ENCODE data around the gene TPK1. TPM values are rescaled to one million over a fixed set of nuclear protein-coding genes. Genes with fewer than 3 reads are reported as not detected.

The TPK1 gene
- total and polyA plus RNA-seq, 2 of the 13 experiments (the other 11 are each of a cell fraction or from before 2014, with no cell fraction given): 1.0 to 1.2 TPM

DNA sequence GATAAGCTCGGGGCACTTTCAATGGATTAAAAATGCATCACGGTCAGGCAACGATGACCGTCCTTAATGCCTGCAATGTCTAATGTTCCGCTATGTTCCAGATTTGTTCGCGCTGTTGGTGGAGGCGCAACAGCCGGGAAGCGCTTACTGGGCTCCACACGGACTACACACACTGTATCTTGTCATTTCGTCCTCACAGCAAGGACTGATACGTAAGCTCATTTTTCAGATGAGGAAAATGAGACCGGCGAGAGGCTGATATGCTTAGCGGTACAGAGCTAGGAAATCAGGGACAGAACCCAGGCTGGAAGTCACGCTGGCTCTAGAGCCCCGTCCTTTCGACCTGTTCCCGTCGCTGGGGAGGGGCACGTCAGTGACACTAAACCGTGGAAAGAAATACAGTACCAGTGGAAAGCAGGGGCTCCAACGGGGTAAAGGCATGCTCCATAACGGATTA, 670 bp downstream of the TPK1 start:
- 42% methylated on average over 20 of the region's 25 CpGs for WGBS (ENCODE audit: low lambda C conversion rate)
- ATAC-seq: peak; percentile 68
- no peaks in the 10 kb centered on the region; a peak in 1 of 5 replicates for H3K27me3 ChIP-seq (ENCODE audit: control insufficient read depth in 1 of 2, insufficient read depth in 2 of 2, low read length in 2 of 2)
- no peaks in the 10 kb centered on the region for H3K9me3 ChIP-seq (ENCODE audit: low read length)
- peak; percentile 1 for DNase-seq (ENCODE audit: low spot score)
- peak overlapping the region; percentile 65 to 76 (median 73) for H3K4me3 ChIP-seq (replicated peaks in 1 of 3; ENCODE audit: insufficient read depth in 1 of 3, low read depth in 2 of 3, low read length in 3 of 3)
- TSS peak; percentile 73 for BruUV-seq (replicated peaks)
- H3K79me2 ChIP-seq (ENCODE audit: insufficient read depth, low read length): no peaks in the 10 kb centered on the region
- ChIA-PET POLR2A (no interaction called here), CTCF (ENCODE audit: low intra/inter-chr PET ratio, low total read pairs) (no interaction called here)
- peak overlapping the region; percentile 94 for H2AFZ ChIP-seq (ENCODE audit: low read length)
- H3K9ac ChIP-seq (ENCODE audit: insufficient read depth, low read depth, low read length): peak overlapping the region; percentile 36
- no peak overlapping the region for H3K27ac ChIP-seq (ENCODE audit: extremely low read length, insufficient read depth, low read length)
- no peaks in the 10 kb centered on the region for H3K36me3 ChIP-seq (replicated peaks in 1 of 2; ENCODE audit: control insufficient read depth in 1 of 2, insufficient read depth in 2 of 2, low read length in 2 of 2)
- no peak for FAIRE-seq
- H3K4me1 ChIP-seq (ENCODE audit: insufficient read depth, low read length): peaks cover 10% of the 10 kb centered on the region; the same call in 1 of the 2 replicates
- H4K20me1 ChIP-seq (ENCODE audit: insufficient read depth, low read length): no peaks in the 10 kb centered on the region
- H3K4me2 ChIP-seq (ENCODE audit: low read depth, low read length): peak overlapping the region; percentile 99
- intact Hi-C loops (cut with micrococcal nuclease; ENCODE audit: unreplicated experiment): no loop called here
- in situ Hi-C loops (cut with HindIII; ENCODE audit: extremely low pct_ligation_motif_present, low pct_unique_long_range_greater_than_20kb): no loop called here
- TF ChIP-seq ZNF367 (CRISPR knock-in tag; IDR thresholded peaks at IDR 0.05; ENCODE audit: borderline replicate concordance) (no peak), ZNF737 (CRISPR knock-in tag; IDR thresholded peaks at IDR 0.05; ENCODE audit: borderline replicate concordance) (0 out of 2 replicates have a peak, but pooled peaks have one; percentile 23), KAT8 (CRISPR knock-in tag; IDR thresholded peaks at IDR 0.05) (no peak), ZNF383 (CRISPR knock-in tag; IDR thresholded peaks at IDR 0.05; ENCODE audit: borderline replicate concordance) (no peak), SAP130 (CRISPR knock-in tag; IDR thresholded peaks at IDR 0.05; ENCODE audit: low read depth) (peak; percentile 7; the same call in 1 of the 2 replicates), ZNF672 (CRISPR knock-in tag; IDR thresholded peaks at IDR 0.05) (no peak), NONO (IDR thresholded peaks at IDR 0.05) (no peak), NONO (CRISPR knock-in tag; conservative IDR thresholded peaks at IDR 0.05) (0 out of 2 replicates have a peak, but pooled peaks have one; percentile 11), ZNF768 (CRISPR knock-in tag; IDR thresholded peaks at IDR 0.05) (no peak), GABPA (IDR thresholded peaks at IDR 0.05; ENCODE audit: low read depth, low read length) (no peak), GABPA (CRISPR knock-in tag; IDR thresholded peaks at IDR 0.05; ENCODE audit: low read depth) (0 out of 2 replicates have a peak, but pooled peaks have one; percentile 22), ZNF317 (CRISPR knock-in tag; IDR thresholded peaks at IDR 0.05) (no peak), ZFP82 (CRISPR knock-in tag; IDR thresholded peaks at IDR 0.05; ENCODE audit: borderline replicate concordance) (0 out of 2 replicates have a peak, but pooled peaks have one; percentile 38)
- TF ChIP-seq, protein P1, sequence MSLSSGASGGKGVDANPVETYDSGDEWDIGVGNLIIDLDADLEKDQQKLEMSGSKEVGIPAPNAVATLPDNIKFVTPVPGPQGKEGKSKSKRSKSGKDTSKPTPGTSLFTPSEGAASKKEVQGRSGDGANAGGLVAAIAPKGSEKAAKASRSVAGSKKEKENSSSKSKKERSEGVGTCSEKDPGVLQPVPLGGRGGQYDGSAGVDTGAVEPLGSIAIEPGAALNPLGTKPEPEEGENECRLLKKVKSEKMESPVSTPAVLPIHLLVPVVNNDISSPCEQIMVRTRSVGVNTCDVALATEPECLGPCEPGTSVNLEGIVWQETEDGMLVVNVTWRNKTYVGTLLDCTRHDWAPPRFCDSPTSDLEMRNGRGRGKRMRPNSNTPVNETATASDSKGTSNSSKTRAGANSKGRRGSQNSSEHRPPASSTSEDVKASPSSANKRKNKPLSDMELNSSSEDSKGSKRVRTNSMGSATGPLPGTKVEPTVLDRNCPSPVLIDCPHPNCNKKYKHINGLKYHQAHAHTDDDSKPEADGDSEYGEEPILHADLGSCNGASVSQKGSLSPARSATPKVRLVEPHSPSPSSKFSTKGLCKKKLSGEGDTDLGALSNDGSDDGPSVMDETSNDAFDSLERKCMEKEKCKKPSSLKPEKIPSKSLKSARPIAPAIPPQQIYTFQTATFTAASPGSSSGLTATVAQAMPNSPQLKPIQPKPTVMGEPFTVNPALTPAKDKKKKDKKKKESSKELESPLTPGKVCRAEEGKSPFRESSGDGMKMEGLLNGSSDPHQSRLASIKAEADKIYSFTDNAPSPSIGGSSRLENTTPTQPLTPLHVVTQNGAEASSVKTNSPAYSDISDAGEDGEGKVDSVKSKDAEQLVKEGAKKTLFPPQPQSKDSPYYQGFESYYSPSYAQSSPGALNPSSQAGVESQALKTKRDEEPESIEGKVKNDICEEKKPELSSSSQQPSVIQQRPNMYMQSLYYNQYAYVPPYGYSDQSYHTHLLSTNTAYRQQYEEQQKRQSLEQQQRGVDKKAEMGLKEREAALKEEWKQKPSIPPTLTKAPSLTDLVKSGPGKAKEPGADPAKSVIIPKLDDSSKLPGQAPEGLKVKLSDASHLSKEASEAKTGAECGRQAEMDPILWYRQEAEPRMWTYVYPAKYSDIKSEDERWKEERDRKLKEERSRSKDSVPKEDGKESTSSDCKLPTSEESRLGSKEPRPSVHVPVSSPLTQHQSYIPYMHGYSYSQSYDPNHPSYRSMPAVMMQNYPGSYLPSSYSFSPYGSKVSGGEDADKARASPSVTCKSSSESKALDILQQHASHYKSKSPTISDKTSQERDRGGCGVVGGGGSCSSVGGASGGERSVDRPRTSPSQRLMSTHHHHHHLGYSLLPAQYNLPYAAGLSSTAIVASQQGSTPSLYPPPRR (CRISPR knock-in tag; IDR thresholded peaks at IDR 0.05; ENCODE audit: borderline replicate concordance): no peak
- TF ChIP-seq, protein P2, sequence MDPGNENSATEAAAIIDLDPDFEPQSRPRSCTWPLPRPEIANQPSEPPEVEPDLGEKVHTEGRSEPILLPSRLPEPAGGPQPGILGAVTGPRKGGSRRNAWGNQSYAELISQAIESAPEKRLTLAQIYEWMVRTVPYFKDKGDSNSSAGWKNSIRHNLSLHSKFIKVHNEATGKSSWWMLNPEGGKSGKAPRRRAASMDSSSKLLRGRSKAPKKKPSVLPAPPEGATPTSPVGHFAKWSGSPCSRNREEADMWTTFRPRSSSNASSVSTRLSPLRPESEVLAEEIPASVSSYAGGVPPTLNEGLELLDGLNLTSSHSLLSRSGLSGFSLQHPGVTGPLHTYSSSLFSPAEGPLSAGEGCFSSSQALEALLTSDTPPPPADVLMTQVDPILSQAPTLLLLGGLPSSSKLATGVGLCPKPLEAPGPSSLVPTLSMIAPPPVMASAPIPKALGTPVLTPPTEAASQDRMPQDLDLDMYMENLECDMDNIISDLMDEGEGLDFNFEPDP (CRISPR knock-in tag; conservative IDR thresholded peaks at IDR 0.05): no peak
- TF ChIP-seq, protein P3, sequence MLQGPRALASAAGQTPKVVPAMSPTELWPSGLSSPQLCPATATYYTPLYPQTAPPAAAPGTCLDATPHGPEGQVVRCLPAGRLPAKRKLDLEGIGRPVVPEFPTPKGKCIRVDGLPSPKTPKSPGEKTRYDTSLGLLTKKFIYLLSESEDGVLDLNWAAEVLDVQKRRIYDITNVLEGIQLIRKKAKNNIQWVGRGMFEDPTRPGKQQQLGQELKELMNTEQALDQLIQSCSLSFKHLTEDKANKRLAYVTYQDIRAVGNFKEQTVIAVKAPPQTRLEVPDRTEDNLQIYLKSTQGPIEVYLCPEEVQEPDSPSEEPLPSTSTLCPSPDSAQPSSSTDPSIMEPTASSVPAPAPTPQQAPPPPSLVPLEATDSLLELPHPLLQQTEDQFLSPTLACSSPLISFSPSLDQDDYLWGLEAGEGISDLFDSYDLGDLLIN (CRISPR knock-in tag; IDR thresholded peaks at IDR 0.05; ENCODE audit: borderline replicate concordance): no peak

All from HepG2 (cell line).